WTC11 (cell line): ENCODE data around the gene BPIFA2.

Experiments used
- FOXK1 ChIP-seq: sonication (generic); formaldehyde crosslinking; IDR thresholded peaks from 2 replicates; pipeline ENCODE4 v1.8.0; 2022; ENCODE audit warnings: mild to moderate bottlenecking, moderate library complexity, missing genetic modification reagents
- GTF2I ChIP-seq: fragments of 250-450 bp; sonication (Bioruptor Pico); conservative IDR thresholded peaks from 2 replicates; pipeline ENCODE4 v1.4.0; 2021; ENCODE audit warnings: mild to moderate bottlenecking
- MYBL2 ChIP-seq: sonication (generic); formaldehyde crosslinking; IDR thresholded peaks from 2 replicates; pipeline ENCODE4 v1.8.1; 2023; ENCODE audit warnings: mild to moderate bottlenecking, moderate library complexity, missing genetic modification reagents
- TEAD4 ChIP-seq: sonication (generic); formaldehyde crosslinking; IDR thresholded peaks from 2 replicates; pipeline ENCODE4 v1.8.0; 2022; ENCODE audit warnings: mild to moderate bottlenecking, missing genetic modification reagents
- ZBTB21 ChIP-seq: sonication (generic); formaldehyde crosslinking; IDR thresholded peaks from 2 replicates; pipeline ENCODE4 v1.8.1; 2023; ENCODE audit warnings: mild to moderate bottlenecking, missing genetic modification reagents, borderline replicate concordance
- TF ChIP-seq, protein P1 (sequence below): fragments of 200-600 bp; IDR thresholded peaks from 2 replicates; pipeline ENCODE4 v1.8.0; 2022; ENCODE audit warnings: antibody characterized with exemption
- TF ChIP-seq, protein P2 (sequence below): sonication (generic); formaldehyde crosslinking; conservative IDR thresholded peaks from 2 replicates; pipeline ENCODE4 v1.8.1; 2022; ENCODE audit warnings: mild to moderate bottlenecking, missing genetic modification reagents
- TF ChIP-seq, protein P3 (sequence below): sonication (generic); formaldehyde crosslinking; IDR thresholded peaks from 2 replicates; pipeline ENCODE4 v1.8.1; 2022; ENCODE audit warnings: low read depth, mild to moderate bottlenecking, moderate library complexity, missing genetic modification reagents, borderline replicate concordance
- TF ChIP-seq, protein P4 (sequence below): sonication (generic); formaldehyde crosslinking; IDR thresholded peaks from 2 replicates; pipeline ENCODE4 v1.8.0; 2022; ENCODE audit warnings: mild to moderate bottlenecking, missing genetic modification reagents

DNA sequence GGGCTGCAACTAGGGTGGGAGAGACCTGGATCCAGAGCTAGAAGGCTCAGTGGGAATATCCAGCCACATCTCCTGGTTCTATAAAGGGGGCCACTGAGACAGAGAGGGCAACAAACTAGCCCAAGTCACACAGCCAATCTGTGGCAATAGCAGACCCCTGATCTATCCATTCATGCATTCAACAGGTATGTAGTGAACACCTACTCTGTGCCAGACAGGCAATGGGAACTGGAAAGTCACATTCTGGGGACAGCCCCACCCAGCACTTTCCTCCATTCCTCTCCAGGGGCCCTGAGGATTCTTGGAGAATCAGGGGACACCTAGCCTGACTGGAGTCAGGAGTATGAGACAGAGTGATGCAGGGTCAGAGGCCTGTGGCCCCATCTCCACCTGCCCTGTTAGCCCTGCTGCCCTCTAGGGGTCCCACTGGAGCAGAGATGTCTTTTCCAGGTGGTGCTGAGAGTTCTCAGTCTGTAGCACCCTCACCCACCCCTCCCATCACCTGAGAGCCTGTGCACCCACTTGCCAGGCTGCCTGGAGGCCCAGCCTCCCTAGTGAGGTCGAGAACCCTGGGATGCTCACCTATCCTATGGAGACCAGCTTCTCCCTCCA lies 13.6 kb downstream of the BPIFA2 start:
- TF ChIP-seq, protein P1, sequence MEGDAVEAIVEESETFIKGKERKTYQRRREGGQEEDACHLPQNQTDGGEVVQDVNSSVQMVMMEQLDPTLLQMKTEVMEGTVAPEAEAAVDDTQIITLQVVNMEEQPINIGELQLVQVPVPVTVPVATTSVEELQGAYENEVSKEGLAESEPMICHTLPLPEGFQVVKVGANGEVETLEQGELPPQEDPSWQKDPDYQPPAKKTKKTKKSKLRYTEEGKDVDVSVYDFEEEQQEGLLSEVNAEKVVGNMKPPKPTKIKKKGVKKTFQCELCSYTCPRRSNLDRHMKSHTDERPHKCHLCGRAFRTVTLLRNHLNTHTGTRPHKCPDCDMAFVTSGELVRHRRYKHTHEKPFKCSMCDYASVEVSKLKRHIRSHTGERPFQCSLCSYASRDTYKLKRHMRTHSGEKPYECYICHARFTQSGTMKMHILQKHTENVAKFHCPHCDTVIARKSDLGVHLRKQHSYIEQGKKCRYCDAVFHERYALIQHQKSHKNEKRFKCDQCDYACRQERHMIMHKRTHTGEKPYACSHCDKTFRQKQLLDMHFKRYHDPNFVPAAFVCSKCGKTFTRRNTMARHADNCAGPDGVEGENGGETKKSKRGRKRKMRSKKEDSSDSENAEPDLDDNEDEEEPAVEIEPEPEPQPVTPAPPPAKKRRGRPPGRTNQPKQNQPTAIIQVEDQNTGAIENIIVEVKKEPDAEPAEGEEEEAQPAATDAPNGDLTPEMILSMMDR: peak; percentile 12; the same call in 1 of the 2 replicates
- TF ChIP-seq ZBTB21 (CRISPR knock-in tag): no peak
- TF ChIP-seq, protein P2, sequence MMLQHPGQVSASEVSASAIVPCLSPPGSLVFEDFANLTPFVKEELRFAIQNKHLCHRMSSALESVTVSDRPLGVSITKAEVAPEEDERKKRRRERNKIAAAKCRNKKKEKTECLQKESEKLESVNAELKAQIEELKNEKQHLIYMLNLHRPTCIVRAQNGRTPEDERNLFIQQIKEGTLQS: no peak
- no peak for TF ChIP-seq GTF2I (CRISPR knock-in tag)
- TF ChIP-seq FOXK1 (CRISPR knock-in tag): no peak
- TF ChIP-seq, protein P3, sequence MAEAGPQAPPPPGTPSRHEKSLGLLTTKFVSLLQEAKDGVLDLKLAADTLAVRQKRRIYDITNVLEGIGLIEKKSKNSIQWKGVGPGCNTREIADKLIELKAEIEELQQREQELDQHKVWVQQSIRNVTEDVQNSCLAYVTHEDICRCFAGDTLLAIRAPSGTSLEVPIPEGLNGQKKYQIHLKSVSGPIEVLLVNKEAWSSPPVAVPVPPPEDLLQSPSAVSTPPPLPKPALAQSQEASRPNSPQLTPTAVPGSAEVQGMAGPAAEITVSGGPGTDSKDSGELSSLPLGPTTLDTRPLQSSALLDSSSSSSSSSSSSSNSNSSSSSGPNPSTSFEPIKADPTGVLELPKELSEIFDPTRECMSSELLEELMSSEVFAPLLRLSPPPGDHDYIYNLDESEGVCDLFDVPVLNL (CRISPR knock-in tag): no peak
- TF ChIP-seq TEAD4 (CRISPR knock-in tag): no peak
- TF ChIP-seq, protein P4, sequence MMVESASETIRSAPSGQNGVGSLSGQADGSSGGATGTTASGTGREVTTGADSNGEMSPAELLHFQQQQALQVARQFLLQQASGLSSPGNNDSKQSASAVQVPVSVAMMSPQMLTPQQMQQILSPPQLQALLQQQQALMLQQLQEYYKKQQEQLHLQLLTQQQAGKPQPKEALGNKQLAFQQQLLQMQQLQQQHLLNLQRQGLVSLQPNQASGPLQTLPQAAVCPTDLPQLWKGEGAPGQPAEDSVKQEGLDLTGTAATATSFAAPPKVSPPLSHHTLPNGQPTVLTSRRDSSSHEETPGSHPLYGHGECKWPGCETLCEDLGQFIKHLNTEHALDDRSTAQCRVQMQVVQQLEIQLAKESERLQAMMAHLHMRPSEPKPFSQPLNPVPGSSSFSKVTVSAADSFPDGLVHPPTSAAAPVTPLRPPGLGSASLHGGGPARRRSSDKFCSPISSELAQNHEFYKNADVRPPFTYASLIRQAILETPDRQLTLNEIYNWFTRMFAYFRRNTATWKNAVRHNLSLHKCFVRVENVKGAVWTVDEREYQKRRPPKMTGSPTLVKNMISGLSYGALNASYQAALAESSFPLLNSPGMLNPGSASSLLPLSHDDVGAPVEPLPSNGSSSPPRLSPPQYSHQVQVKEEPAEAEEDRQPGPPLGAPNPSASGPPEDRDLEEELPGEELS: no peak
- TF ChIP-seq MYBL2 (CRISPR knock-in tag): no peak
